Measurements from ENCODE around the gene LMAN2.

The LMAN2 gene

DNA sequence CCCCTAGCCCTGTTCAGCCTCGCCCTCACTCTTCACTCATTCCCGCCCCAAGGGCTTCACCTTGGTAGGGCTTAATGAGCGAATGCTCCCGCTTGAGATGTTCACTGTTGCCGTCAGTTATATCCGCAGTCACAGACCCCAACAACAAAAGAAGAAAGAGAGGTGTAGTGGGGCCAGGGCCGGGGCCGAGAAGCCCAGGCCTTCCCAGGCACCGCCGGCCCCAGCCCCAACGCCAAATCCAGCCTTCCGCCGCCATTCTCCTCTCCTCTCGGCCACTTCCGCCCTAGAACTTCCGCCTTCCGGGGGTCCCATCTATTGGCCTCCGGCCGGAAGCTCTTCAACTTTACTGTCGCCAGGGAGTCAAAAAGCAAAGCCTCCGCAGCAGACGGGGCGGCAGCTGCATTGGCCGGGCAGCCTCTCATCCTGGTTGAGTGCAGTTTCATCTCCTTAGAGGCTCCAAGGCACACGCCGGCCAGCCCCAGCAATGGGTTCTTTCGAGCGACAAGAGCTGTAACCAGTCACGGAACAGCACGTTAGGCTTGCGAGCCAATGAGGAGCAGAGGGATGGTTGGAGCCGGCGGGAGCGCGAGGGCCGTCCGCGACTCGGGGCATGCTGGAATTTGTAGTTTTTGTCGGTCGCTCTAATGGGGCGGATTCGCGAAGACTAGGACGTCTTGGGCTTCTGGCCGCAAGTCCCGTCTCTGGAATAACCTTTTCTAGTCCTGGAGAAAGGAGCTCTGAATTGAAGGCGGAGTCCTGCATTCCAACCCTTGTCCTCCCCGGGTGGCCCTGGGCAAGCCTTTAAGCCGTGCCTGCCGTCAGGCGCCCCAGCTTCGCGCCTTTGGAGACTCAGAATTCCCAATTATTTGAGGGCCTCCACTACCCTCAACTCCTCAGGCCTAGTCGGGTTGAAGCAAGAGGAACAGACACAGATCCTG lies at the start of gene LMAN2:
Gene LMAN2, minus strand, starts transcription at position 277 of the 938 bp plus-strand sequence. Its CDS starts 21 bp downstream, at position 256.
- Mint-ChIP-seq H3K27me3 (no peaks in the 10 kb centered on the region), H3K36me3 (ENCODE audit: low read depth) (peaks cover 19% of the 10 kb centered on the region), H3K27ac (peak within 1 kb of the TSS; percentile 99), H3K9me3 (peaks cover 7% of the 10 kb centered on the region), H3K4me3 (peak within 1 kb of the TSS; percentile 98), H3K4me1 (peaks cover 62% of the 10 kb centered on the region)
- DNase-seq (peak; percentile 88), ATAC-seq (peak; percentile 97)

DNA sequence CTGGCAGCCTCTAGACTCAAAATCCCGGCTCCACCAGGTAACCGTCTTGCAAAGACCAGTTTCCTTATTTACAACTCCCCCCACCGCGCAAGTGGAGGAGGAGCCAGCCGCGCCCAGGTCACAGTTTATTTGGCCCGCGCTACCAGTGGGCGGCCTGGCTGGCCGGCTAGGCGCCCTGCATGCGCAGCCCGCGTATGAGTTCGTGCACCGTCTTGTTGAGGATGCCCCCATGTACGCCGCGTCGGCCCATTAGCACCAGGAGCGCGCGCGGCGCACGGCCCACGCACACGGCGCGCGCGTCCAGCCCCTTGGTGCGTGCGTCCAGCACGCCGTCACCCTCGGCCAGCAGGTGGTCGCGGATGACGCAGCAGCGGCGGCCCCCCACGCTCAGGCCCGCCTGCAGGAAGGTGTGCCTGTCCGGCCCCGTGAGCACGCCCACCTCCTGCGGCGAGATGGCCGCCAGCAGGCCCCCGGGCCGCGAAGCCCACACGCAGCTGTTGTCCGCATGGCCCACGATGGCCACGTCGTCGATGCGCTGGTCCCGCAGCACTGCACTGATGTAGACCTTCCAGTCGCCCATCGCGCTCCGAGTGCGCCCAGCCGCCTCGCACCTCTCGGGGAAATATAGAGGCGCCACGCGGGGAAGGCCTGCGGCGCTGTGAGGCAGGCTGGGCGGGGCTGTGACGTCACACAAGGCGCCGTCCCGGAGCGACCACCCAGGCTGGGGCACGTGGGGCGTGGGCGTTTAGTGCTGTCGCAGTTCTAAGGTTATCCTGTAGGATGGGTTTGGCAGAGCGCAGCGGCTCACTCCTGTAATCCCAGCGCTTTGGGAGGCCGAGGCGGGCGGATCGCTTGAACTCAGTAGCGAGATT lies 48.8 kb upstream of the LMAN2 start, which contains the start of gene PFN3:
Gene PFN3, minus strand, starts transcription at position 665 of the 872 bp plus-strand sequence. Its CDS starts 85 bp downstream, at position 580.
- H3K36me3 Mint-ChIP-seq (ENCODE audit: low read depth) = no peaks in the 10 kb centered on the region
- H3K9me3 Mint-ChIP-seq = no peaks in the 10 kb centered on the region
- peaks cover 23% of the 10 kb centered on the region for H3K27me3 Mint-ChIP-seq
- H3K4me3 Mint-ChIP-seq = no peak within 1 kb of the TSS
- DNase-seq = no peak
- no peak for ATAC-seq
- peaks cover 23% of the 10 kb centered on the region for H3K4me1 Mint-ChIP-seq
- no peak within 1 kb of the TSS for H3K27ac Mint-ChIP-seq

DNA sequence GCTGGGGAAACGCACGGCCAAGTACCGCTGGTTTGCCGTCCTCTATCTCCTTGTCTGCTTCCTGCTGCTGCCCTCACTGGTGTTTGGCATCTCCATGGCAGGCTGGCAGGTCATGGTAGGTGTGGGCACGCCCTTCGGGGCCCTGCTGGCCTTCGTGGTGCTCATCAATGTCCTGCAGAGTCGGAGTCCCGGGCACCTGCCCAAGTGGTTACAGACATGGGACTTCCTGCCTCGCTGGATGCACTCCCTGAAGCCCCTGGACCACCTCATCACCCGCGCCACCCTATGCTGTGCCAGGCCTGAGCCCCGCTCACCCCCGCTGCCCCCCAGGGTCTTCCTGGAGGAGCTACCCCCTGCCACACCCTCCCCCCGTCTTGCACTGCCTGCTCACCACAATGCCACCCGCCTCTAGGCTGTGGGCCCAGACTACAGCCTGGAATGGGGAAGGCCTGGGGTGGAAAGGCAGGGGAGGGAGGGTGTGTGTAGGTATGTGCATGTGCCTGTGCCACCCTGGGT lies 46.5 kb upstream of the LMAN2 start:
- Mint-ChIP-seq H3K27me3 (peaks cover 20% of the 10 kb centered on the region), H3K27ac (no peak overlapping the region), H3K9me3 (no peaks in the 10 kb centered on the region), H3K4me1 (peaks cover 10% of the 10 kb centered on the region), H3K4me3 (no peak overlapping the region), H3K36me3 (ENCODE audit: low read depth) (no peaks in the 10 kb centered on the region)
- DNase-seq (no peak), ATAC-seq (no peak)

DNA sequence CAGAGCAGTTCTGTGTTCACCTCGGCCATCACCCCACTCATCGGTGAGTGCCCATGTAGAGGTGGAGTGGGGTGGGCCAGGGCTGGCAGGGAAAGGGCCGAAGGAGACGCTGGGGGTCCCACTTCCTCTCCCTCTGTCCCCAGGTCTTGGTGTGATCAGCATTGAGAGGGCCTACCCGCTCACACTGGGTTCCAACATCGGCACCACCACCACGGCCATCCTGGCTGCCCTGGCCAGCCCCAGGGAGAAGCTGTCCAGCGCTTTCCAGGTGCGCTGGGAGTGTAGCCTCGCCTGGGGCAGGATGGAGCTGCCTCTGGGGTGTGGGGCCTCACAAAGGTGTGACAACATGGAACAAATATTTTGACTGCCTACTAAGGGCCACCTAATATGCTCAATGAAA lies 45.3 kb upstream of the LMAN2 start:
- Mint-ChIP-seq H3K9me3 (no peaks in the 10 kb centered on the region), H3K27me3 (peaks cover 10% of the 10 kb centered on the region), H3K4me3 (no peak overlapping the region), H3K36me3 (ENCODE audit: low read depth) (no peaks in the 10 kb centered on the region), H3K27ac (no peak overlapping the region), H3K4me1 (peaks cover 2% of the 10 kb centered on the region)
- ATAC-seq = no peak
- DNase-seq = no peak

- H3K36me3 Mint-ChIP-seq (ENCODE audit: low read depth) = no peaks in the 10 kb centered on the region
- H3K27ac Mint-ChIP-seq = no peak overlapping the region
- H3K9me3 Mint-ChIP-seq = no peaks in the 10 kb centered on the region
- H3K4me1 Mint-ChIP-seq = peaks cover 6% of the 10 kb centered on the region
- DNase-seq (no peak), ATAC-seq (no peak)
- peaks cover 3% of the 10 kb centered on the region for H3K27me3 Mint-ChIP-seq
- no peak overlapping the region for H3K4me3 Mint-ChIP-seq
Observed at GRCh38 chr5:177396078-177396477, 44.6 kb upstream of the LMAN2 start.

DNA sequence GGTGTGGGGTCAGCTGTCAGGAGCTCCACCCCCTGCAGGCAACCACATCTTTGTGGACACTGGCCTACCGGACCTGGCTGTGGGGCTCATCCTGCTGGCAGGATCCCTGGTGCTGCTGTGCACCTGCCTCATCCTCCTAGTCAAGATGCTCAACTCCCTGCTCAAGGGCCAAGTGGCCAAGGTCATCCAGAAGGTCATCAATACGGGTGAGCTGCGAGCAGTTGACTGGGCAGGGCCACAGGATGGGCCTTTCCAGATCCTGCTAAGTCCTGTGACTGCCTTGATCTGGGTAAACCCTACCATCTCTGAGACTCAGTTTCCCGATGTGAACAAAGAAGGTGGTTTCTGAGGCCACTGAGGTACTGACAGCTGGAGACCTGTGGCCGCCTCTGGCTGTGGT lies 42.5 kb upstream of the LMAN2 start:
- H3K36me3 Mint-ChIP-seq (ENCODE audit: low read depth) = no peaks in the 10 kb centered on the region
- H3K4me1 Mint-ChIP-seq = peaks cover 26% of the 10 kb centered on the region
- no peak overlapping the region for H3K4me3 Mint-ChIP-seq
- H3K27ac Mint-ChIP-seq = no peak overlapping the region
- ATAC-seq = no peak
- DNase-seq = no peak
- no peaks in the 10 kb centered on the region for H3K9me3 Mint-ChIP-seq
- peaks cover 1% of the 10 kb centered on the region for H3K27me3 Mint-ChIP-seq

DNA sequence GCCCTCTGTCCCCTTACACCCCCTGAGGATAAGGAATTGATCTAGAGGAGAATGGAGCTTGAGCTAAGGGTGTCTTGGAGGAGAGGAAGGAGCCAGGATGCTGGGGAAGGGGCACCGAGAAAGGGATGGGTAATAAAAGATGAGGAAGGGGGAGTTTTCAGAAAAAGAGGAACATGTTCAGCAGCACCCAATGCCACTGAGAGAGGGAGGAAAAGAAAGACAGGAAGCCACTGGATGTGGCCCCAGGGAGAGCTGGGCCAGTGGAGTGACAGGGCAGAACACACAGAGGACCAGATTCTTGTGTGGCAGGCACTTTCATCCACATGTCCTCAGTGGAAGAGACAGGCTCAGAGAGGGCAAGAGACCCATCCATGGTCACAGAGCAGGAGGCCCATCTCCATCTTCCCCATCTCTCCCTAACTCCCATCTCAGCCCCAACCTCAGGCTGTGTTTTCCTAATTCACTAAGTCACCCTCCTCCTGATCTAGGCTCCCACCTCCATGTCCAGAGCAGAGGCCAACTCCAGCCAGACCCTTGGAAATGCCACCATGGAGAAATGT lies 41.8 kb upstream of the LMAN2 start:
- H3K9me3 Mint-ChIP-seq = no peaks in the 10 kb centered on the region
- DNase-seq = no peak
- H3K27ac Mint-ChIP-seq = no peak overlapping the region
- no peaks in the 10 kb centered on the region for H3K36me3 Mint-ChIP-seq (ENCODE audit: low read depth)
- H3K4me1 Mint-ChIP-seq = peaks cover 33% of the 10 kb centered on the region
- no peak overlapping the region for H3K4me3 Mint-ChIP-seq
- ATAC-seq = no peak
- peaks cover 1% of the 10 kb centered on the region for H3K27me3 Mint-ChIP-seq

- no peak overlapping the region for H3K27ac Mint-ChIP-seq
- H3K27me3 Mint-ChIP-seq = peaks cover 1% of the 10 kb centered on the region
- no peak overlapping the region for H3K4me3 Mint-ChIP-seq
- DNase-seq = no peak
- no peaks in the 10 kb centered on the region for H3K36me3 Mint-ChIP-seq (ENCODE audit: low read depth)
- H3K4me1 Mint-ChIP-seq = peaks cover 38% of the 10 kb centered on the region
- ATAC-seq = no peak
- H3K9me3 Mint-ChIP-seq = no peaks in the 10 kb centered on the region
Observed at GRCh38 chr5:177392765-177393164, 41.3 kb upstream of the LMAN2 start.

DNA sequence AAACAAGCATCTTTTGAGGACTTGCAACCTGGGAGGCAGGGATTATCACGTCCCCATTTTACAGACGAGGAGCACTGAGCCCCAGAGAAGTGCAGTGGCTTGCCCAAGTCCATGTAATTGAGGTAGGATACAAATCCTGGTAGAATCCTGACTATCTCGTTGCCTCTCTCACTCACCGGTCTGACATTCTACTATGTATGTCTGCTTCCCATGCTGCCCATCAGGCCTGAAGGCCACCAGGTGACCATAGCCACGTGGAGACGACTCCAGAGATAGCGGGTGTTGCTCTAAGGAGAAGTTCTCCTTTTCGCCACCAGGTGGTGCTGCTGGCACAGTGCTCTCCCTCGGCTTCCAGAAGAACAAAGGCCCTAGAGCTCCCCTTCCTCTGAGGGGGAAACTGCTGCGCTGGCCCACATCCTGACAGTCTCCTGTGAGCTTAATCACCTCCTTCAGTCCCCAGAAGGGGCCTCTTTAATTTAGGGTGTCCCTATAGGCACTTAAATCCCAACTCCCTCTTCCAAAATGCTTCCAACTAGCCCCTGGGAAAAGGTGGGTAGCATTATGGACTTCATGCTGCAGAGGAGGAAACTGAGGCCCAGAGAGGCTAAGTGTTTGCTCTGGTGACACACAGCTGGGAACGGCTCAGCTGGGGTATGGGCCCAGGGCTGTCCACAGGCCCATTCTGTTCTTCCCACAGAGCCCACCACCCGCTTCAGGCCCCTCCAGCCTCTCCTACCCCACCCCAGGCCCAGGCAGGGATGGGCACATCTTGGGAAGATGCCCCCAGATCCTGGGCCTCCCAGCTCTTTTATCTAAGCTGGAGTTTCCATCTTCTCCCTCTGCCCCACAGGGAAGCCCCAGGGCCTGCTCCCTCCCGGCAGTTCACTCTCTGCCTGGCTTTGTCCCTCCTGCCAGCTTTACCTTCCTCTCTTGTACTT lies 39.2 kb upstream of the LMAN2 start:
- H3K4me1 Mint-ChIP-seq = peaks cover 40% of the 10 kb centered on the region
- H3K27me3 Mint-ChIP-seq = peaks cover 1% of the 10 kb centered on the region
- no peaks in the 10 kb centered on the region for H3K36me3 Mint-ChIP-seq (ENCODE audit: low read depth)
- ATAC-seq = peak; percentile 74
- peak overlapping the region; percentile 50 for H3K4me3 Mint-ChIP-seq
- peak; percentile 90 for DNase-seq
- H3K27ac Mint-ChIP-seq = peak overlapping the region; percentile 87
- no peaks in the 10 kb centered on the region for H3K9me3 Mint-ChIP-seq

GRCh38 chr5:177389241-177390169 lies 38.0 kb upstream of the LMAN2 start:
- H3K36me3 Mint-ChIP-seq (ENCODE audit: low read depth) = no peaks in the 10 kb centered on the region
- H3K27me3 Mint-ChIP-seq = peaks cover 1% of the 10 kb centered on the region
- ATAC-seq (peak; percentile 77), DNase-seq (peak; percentile 32)
- peaks cover 46% of the 10 kb centered on the region for H3K4me1 Mint-ChIP-seq
- H3K4me3 Mint-ChIP-seq = peak overlapping the region; percentile 28
- H3K9me3 Mint-ChIP-seq = no peaks in the 10 kb centered on the region
- peak overlapping the region; percentile 87 for H3K27ac Mint-ChIP-seq

DNA sequence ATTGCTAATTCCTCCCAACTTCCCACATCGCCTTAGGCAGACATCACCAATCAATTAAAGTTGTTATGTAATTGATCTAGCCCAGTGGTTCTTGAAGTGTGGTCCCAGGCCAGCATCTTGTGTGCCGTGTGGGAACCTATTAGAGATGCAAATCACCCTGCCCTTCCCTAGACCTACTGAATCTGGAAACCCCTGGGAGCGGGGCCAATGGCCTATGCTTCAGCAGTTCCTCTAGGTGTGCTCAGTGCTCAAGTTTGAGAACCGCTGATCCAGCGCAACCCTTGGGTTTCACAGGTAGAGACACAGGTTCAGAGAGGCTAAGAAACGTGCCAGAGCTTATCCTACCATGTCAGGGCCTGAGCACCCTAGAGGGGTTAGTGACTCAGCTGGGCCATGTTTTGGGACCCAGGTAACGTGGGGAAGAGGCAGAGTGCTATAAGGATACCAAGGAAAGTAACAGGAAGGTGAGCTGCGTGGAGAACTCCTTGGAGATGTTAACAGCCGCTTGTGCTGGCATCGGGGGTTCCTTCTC lies 37.1 kb upstream of the LMAN2 start:
- no peak for ATAC-seq
- H3K4me3 Mint-ChIP-seq = no peak overlapping the region

GRCh38 chr5:177387405-177387804 lies 35.9 kb upstream of the LMAN2 start:
- no peaks in the 10 kb centered on the region for H3K36me3 Mint-ChIP-seq (ENCODE audit: low read depth)
- no peak for ATAC-seq
- H3K4me3 Mint-ChIP-seq = no peak overlapping the region
- H3K4me1 Mint-ChIP-seq = peaks cover 47% of the 10 kb centered on the region
- no peak overlapping the region for H3K27ac Mint-ChIP-seq
- H3K9me3 Mint-ChIP-seq = no peaks in the 10 kb centered on the region
- DNase-seq = no peak
- H3K27me3 Mint-ChIP-seq = peaks cover 1% of the 10 kb centered on the region

More for the DNA sequence above, 37.1 kb upstream of the LMAN2 start:
- no peaks in the 10 kb centered on the region for H3K36me3 Mint-ChIP-seq (ENCODE audit: low read depth)
- peaks cover 46% of the 10 kb centered on the region for H3K4me1 Mint-ChIP-seq
- peaks cover 1% of the 10 kb centered on the region for H3K27me3 Mint-ChIP-seq
- no peak for DNase-seq
- no peaks in the 10 kb centered on the region for H3K9me3 Mint-ChIP-seq
- H3K27ac Mint-ChIP-seq = peak overlapping the region; percentile 5

All from activated naive CD8-positive, alpha-beta T cell treated with anti-CD3 and anti-CD28 coated beads, Interleukin-2, amount 50 U/mL, for 24 hours (primary cell).